Measurements from ENCODE around the gene ALDH1L1. TPM values are rescaled to one million over a fixed set of nuclear protein-coding genes. Genes with fewer than 3 reads are reported as not detected.

Gene ALDH1L1
- total and polyA plus RNA-seq, 8 donors, result 0.39 to 1.8 (median 0.51) TPM

- intact Hi-C loops (cut with DNase I), result no loop called here
- TF ChIP-seq CTCF (IDR thresholded peaks at IDR 0.05), result no peak
- peak in 1 of 4 donors; percentile 50 for DNase-seq
- H3K36me3 ChIP-seq, result no peaks in the 10 kb centered on the region
- H3K27me3 ChIP-seq, result no peaks in the 10 kb centered on the region
- no peak for ATAC-seq
- H3K27ac ChIP-seq, result no peak overlapping the region
- no peak overlapping the region for H3K4me3 ChIP-seq
- H3K4me1 ChIP-seq, result no peaks in the 10 kb centered on the region
- H3K9me3 ChIP-seq, result no peaks in the 10 kb centered on the region
Measured at GRCh38 chr3:126109146-126109879, 71.1 kb downstream of the ALDH1L1 start.

GRCh38 chr3:126108676-126109050 lies 71.7 kb downstream of the ALDH1L1 start:
- Histone ChIP-seq H3K27me3 (no peaks in the 10 kb centered on the region), H3K27ac (no peak overlapping the region), H3K4me1 (no peaks in the 10 kb centered on the region), H3K9me3 (no peaks in the 10 kb centered on the region), H3K4me3 (no peak overlapping the region), H3K36me3 (no peaks in the 10 kb centered on the region)
- no peak for TF ChIP-seq CTCF (IDR thresholded peaks at IDR 0.05)
- ATAC-seq (no peak), DNase-seq (no peak)
- intact Hi-C loops (cut with DNase I), result no loop called here

GRCh38 chr3:126107957-126108675 lies 72.3 kb downstream of the ALDH1L1 start:
- intact Hi-C loops (cut with DNase I), result no loop called here
- Histone ChIP-seq H3K4me1 (no peaks in the 10 kb centered on the region), H3K4me3 (no peak overlapping the region), H3K27me3 (no peaks in the 10 kb centered on the region), H3K27ac (no peak overlapping the region), H3K9me3 (no peaks in the 10 kb centered on the region), H3K36me3 (no peaks in the 10 kb centered on the region)
- peak in 1 of 4 donors; percentile 57 for DNase-seq
- no peak for TF ChIP-seq CTCF (IDR thresholded peaks at IDR 0.05)
- ATAC-seq, result no peak

- DNase-seq, result peak in 2 of 4 donors; percentile 25 to 63
- no peaks in the 10 kb centered on the region for H3K27me3 ChIP-seq
- H3K27ac ChIP-seq, result no peak overlapping the region
- intact Hi-C loops (cut with DNase I), result no loop called here
- H3K9me3 ChIP-seq, result no peaks in the 10 kb centered on the region
- no peaks in the 10 kb centered on the region for H3K4me1 ChIP-seq
- no peaks in the 10 kb centered on the region for H3K36me3 ChIP-seq
- no peak overlapping the region for H3K4me3 ChIP-seq
- no peak for ATAC-seq
- no peak for TF ChIP-seq CTCF (IDR thresholded peaks at IDR 0.05)
Measured at GRCh38 chr3:126107203-126107939, 73.0 kb downstream of the ALDH1L1 start.
